ENCODE measurements around the gene FAM149A. TPM values are rescaled to one million over a fixed set of nuclear protein-coding genes. Genes with fewer than 3 reads are reported as not detected.

FAM149A gene
- total RNA-seq, 4 donors from 2014 or later: 0.83 to 11.4 (median 4.0) TPM

DNA sequence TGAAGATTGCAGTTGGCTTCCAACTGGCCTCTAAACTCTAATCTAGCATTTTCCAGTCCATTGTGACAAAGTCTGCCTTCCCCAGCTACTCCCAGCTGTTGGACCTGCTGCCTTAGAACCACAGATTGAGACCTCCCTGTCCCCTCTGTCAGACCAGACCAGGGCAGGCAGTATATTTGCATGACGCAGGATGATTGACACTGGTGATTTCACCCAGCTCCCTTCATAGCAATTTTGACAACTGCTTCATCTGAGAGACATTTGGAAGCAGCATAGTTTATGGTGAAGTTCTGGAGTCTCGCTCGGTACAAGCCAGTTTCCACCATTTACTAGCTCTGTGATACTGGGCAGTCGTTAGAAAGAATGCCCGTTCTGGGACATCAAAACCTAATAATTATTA, 89.3 kb downstream of the FAM149A start:
- Histone ChIP-seq H3K9me3 (no peaks in the 10 kb centered on the region), H3K27ac (no peak overlapping the region), H3K27me3 (no peaks in the 10 kb centered on the region), H3K36me3 (peaks cover 0 to 33% (median 4%) of the 10 kb centered on the region in 3 donors), H3K4me1 (peaks cover 0 to 43% (median 18%) of the 10 kb centered on the region in 3 donors), H3K4me3 (no peak overlapping the region)
- intact Hi-C loops (cut with DNase I): no loop called here
- DNase-seq: no peak
- TF ChIP-seq, protein P1, sequence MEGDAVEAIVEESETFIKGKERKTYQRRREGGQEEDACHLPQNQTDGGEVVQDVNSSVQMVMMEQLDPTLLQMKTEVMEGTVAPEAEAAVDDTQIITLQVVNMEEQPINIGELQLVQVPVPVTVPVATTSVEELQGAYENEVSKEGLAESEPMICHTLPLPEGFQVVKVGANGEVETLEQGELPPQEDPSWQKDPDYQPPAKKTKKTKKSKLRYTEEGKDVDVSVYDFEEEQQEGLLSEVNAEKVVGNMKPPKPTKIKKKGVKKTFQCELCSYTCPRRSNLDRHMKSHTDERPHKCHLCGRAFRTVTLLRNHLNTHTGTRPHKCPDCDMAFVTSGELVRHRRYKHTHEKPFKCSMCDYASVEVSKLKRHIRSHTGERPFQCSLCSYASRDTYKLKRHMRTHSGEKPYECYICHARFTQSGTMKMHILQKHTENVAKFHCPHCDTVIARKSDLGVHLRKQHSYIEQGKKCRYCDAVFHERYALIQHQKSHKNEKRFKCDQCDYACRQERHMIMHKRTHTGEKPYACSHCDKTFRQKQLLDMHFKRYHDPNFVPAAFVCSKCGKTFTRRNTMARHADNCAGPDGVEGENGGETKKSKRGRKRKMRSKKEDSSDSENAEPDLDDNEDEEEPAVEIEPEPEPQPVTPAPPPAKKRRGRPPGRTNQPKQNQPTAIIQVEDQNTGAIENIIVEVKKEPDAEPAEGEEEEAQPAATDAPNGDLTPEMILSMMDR (IDR thresholded peaks at IDR 0.05): no peak
- no peak for TF ChIP-seq POLR2A (IDR thresholded peaks at IDR 0.05)
- WGBS, 2 donors: 96 to 98% methylated on average over 4 to 5 of the region's 5 CpGs

DNA sequence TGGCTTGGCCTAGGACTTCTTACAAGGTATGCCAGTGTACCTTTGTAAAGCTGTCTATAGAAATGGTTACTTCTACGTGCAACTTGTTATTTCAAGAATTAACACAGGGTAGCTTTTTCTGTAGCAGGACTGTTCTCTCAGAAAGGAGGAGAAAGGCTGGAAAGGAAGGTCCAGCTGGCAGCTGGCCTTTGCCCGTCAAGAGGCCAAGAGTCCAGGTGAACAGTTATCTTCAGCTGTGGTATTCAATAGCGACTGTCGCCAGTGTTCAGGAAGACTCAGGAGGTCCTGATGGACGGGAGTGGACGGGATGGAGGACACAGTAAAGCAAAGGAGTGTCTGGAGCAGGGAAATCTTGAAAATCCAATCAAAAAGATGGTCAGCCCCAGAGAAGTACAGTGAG, 91.6 kb downstream of the FAM149A start:
- 96 to 97% methylated on average over 6 of the region's 6 CpGs for WGBS, 2 donors
- intact Hi-C loops (cut with DNase I): no loop called here
- TF ChIP-seq, protein P1 (IDR thresholded peaks at IDR 0.05): no peak
- no peak for TF ChIP-seq POLR2A (IDR thresholded peaks at IDR 0.05)

DNA sequence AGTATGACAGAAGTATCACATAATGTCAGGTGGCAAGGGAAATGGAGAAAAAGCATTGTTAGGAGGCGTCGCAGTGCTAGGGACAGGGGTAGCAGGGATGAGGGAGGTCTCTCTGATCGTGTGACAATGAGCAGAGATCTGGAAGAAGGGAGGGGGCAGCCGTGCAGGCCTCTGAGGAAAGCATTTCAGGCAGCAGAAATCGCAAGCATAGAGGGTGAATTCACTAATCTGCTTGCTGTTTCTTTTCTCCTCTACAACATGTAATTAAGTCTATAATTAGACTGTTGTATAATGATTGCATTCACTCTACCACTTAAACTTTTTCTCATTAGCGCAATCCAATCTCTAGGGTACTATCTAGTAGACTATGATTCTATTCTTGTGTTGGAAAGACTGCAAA, 96.0 kb downstream of the FAM149A start:
- no peaks in the 10 kb centered on the region for H3K27me3 ChIP-seq
- H3K36me3 ChIP-seq: peaks cover 0 to 22% (median 4%) of the 10 kb centered on the region in 3 donors
- intact Hi-C loops (cut with DNase I): no loop called here
- H3K27ac ChIP-seq: no peak overlapping the region
- 74 to 75% methylated on average over 6 of the region's 6 CpGs for WGBS, 2 donors
- H3K4me3 ChIP-seq: no peak overlapping the region
- TF ChIP-seq, protein P1 (IDR thresholded peaks at IDR 0.05): no peak
- TF ChIP-seq POLR2A (IDR thresholded peaks at IDR 0.05): no peak
- DNase-seq: no peak
- no peaks in the 10 kb centered on the region for H3K9me3 ChIP-seq
- H3K4me1 ChIP-seq: peaks cover 0 to 10% (median 0%) of the 10 kb centered on the region in 3 donors

More for the DNA sequence above, 91.6 kb downstream of the FAM149A start:
- Histone ChIP-seq H3K4me3 (no peak overlapping the region), H3K27ac (no peak overlapping the region), H3K27me3 (no peaks in the 10 kb centered on the region), H3K36me3 (peaks cover 0 to 33% (median 4%) of the 10 kb centered on the region in 3 donors), H3K9me3 (no peaks in the 10 kb centered on the region), H3K4me1 (peaks cover 0 to 28% (median 7%) of the 10 kb centered on the region in 3 donors)
- DNase-seq: no peak

DNA sequence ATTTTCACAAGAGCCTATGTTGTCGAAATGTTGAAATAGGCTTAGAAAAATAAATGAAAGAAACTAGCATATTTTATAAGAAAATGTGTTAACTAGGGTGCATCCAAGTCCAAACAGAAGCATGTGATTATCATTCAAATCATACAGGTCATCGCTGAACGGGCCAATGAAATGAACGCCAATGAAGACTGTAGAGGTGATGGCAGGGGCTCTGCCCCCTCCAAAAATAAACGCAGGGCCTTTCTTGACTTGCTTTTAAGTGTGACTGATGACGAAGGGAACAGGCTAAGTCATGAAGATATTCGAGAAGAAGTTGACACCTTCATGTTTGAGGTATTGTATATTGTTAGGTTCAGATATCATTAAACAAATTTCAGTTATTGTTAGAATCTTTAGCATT, 96.5 kb downstream of the FAM149A start:
- Histone ChIP-seq H3K27me3 (no peaks in the 10 kb centered on the region), H3K27ac (no peak overlapping the region), H3K9me3 (no peaks in the 10 kb centered on the region), H3K36me3 (peaks cover 0 to 18% (median 4%) of the 10 kb centered on the region in 3 donors), H3K4me3 (no peak overlapping the region), H3K4me1 (peaks cover 0 to 10% (median 0%) of the 10 kb centered on the region in 3 donors)
- intact Hi-C loops (cut with DNase I): no loop called here
- DNase-seq: no peak
- no peak for TF ChIP-seq POLR2A (IDR thresholded peaks at IDR 0.05)
- TF ChIP-seq, protein P1 (IDR thresholded peaks at IDR 0.05): no peak
- WGBS, 2 donors: 73% methylated on average over 7 of the region's 7 CpGs

DNA sequence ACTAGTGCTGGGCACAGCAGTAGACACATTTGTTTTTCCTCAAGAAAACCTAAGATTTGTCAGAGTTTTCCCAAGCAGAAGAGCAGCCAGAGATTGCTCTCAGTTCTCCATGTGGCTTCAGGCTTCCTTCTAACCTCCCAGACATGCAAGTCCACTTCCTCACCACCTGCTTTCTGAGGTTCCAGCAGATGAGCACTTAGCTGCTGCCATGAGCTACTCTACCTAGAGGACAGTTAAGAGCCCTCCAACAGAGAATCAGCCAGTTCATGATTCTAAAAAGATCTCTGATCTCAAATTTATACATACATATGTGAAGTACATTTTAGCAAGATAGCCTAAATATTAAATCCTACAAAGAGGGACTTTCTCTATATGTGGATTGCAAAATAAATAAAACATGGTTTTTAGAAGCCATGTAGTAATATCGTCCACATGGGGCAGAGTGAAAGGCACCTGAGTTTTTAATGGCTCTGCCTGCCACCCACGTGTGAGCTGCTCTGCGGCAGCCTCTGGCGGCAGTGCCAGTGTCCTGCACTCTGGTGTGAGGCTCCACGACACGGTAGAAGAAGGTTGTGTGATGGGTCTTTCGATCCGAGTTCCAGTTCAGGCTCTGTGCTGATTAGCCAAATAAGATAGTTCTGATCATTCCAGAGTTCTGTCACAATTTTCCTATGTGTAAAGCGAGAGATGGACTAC, 97.2 kb downstream of the FAM149A start:
- no peak overlapping the region for H3K4me3 ChIP-seq
- H3K36me3 ChIP-seq: peaks cover 0 to 14% (median 4%) of the 10 kb centered on the region in 3 donors
- H3K27me3 ChIP-seq: no peaks in the 10 kb centered on the region
- WGBS, 2 donors: 23 to 47% methylated on average over 7 to 9 of the region's 9 CpGs
- no peak overlapping the region for H3K27ac ChIP-seq
- TF ChIP-seq POLR2A (IDR thresholded peaks at IDR 0.05): no peak
- TF ChIP-seq, protein P1 (IDR thresholded peaks at IDR 0.05): peak in 5 of 6 experiments; percentile 51 to 77 (median 67)
- intact Hi-C loops (cut with DNase I): no loop called here
- no peak for DNase-seq
- no peaks in the 10 kb centered on the region for H3K9me3 ChIP-seq
- peaks cover 0 to 10% (median 0%) of the 10 kb centered on the region in 3 donors for H3K4me1 ChIP-seq

Data from esophagus squamous epithelium (tissue), 5 donors.